Loucy (cell line): ENCODE data around the gene SIM2.
A peak's percentile ranks its signal among the peaks of the same experiment; 100 is the strongest.

Experiments used
- H2AFZ ChIP-seq: fragments of 200-600 bp; sonication (generic); 2 replicates; pipeline ENCODE4 v1.6.0; 2016; ENCODE audit warnings: antibody characterized with exemption, mild to moderate bottlenecking, low read length, moderate library complexity
- H3F3A ChIP-seq: fragments of 200-600 bp; 2 replicates; pipeline ENCODE4 v1.6.0; 2016; ENCODE audit warnings: antibody characterized with exemption, low read depth, mild to moderate bottlenecking
- H3K27me3 ChIP-seq: fragments of 200-600 bp; sonication (generic); 2 replicates; pipeline ENCODE4 v1.6.1; 2014; ENCODE audit warnings: low read length, mild to moderate bottlenecking; ENCODE audit not compliant: insufficient read depth, poor library complexity, severe bottlenecking
- H3K36me3 ChIP-seq: fragments of 200-600 bp; sonication (generic); 2 replicates; pipeline ENCODE4 v1.6.1; 2016; ENCODE audit warnings: low read length; ENCODE audit not compliant: insufficient read depth
- H3K4me1 ChIP-seq: fragments of 200-600 bp; sonication (generic); 2 replicates; pipeline ENCODE4 v1.5.1; 2014; ENCODE audit warnings: low read length, mild to moderate bottlenecking; ENCODE audit not compliant: insufficient read depth, poor library complexity, severe bottlenecking
- H3K4me2 ChIP-seq: fragments of 200-600 bp; sonication (generic); 2 replicates; pipeline ENCODE4 v1.6.0; 2014; ENCODE audit warnings: antibody characterized with exemption, low read length, low read depth, mild to moderate bottlenecking; ENCODE audit not compliant: poor library complexity, severe bottlenecking
- H3K4me3 ChIP-seq: fragments of 200-600 bp; sonication (generic); 2 replicates; pipeline ENCODE4 v1.5.1; 2014; ENCODE audit warnings: low read length, mild to moderate bottlenecking, mixed read lengths; ENCODE audit not compliant: poor library complexity, severe bottlenecking
- H3K79me2 ChIP-seq: fragments of 200-600 bp; sonication (generic); 2 replicates; pipeline ENCODE4 v1.6.1; 2014; ENCODE audit warnings: low read length; ENCODE audit not compliant: insufficient read depth
- H3K9ac ChIP-seq: fragments of 200-600 bp; sonication (generic); 2 replicates; pipeline ENCODE4 v1.6.0; 2014; ENCODE audit warnings: mild to moderate bottlenecking, low read depth, low read length, moderate library complexity; ENCODE audit not compliant: poor library complexity, severe bottlenecking
- H3K9me2 ChIP-seq: fragments of 200-600 bp; sonication (generic); replicated peaks from 2 replicates; pipeline ENCODE4 v1.6.1; 2016; ENCODE audit warnings: low read depth, low read length, mixed read lengths
- H3K9me3 ChIP-seq: fragments of 200-600 bp; sonication (generic); 2 replicates; pipeline ENCODE4 v1.6.1; 2014; ENCODE audit warnings: mild to moderate bottlenecking, antibody characterized with exemption, low read length, low read depth; ENCODE audit not compliant: insufficient read depth
- H4K20me1 ChIP-seq: fragments of 200-600 bp; sonication (generic); 2 replicates; pipeline ENCODE4 v1.6.0; 2014; ENCODE audit warnings: antibody characterized with exemption, low read length, mild to moderate bottlenecking; ENCODE audit not compliant: insufficient read depth, poor library complexity, severe bottlenecking
- CTCF ChIP-seq: fragments of 200-600 bp; sonication (generic); conservative IDR thresholded peaks from 2 replicates; pipeline ENCODE4 v1.5.1; 2014; ENCODE audit warnings: mild to moderate bottlenecking, antibody characterized with exemption, low read length
- EZH2phosphoT487 ChIP-seq: fragments of 200-600 bp; IDR thresholded peaks from 2 replicates; pipeline ENCODE4 v1.6.1; 2018; ENCODE audit warnings: antibody characterized with exemption, mild to moderate bottlenecking, moderate library complexity, borderline replicate concordance

The SIM2 gene

GRCh38 chr21:36769051-36769839 lies 70.3 kb downstream of the SIM2 start:
- H3K4me1 ChIP-seq: peaks cover 44% of the 10 kb centered on the region
- H4K20me1 ChIP-seq: no peaks in the 10 kb centered on the region
- no peaks in the 10 kb centered on the region for H3K9me2 ChIP-seq
- H3K9me3 ChIP-seq: no peaks in the 10 kb centered on the region
- no peaks in the 10 kb centered on the region; the same call in 1 of the 2 replicates for H3F3A ChIP-seq
- H3K36me3 ChIP-seq: no peaks in the 10 kb centered on the region
- H3K79me2 ChIP-seq: no peaks in the 10 kb centered on the region
- H3K4me2 ChIP-seq: peak overlapping the region; percentile 55
- H2AFZ ChIP-seq: peak overlapping the region; percentile 45
- TF ChIP-seq CTCF: no peak
- TF ChIP-seq EZH2phosphoT487: no peak
- peak overlapping the region; percentile 49 for H3K9ac ChIP-seq
- H3K4me3 ChIP-seq: peak overlapping the region; percentile 10
- no peaks in the 10 kb centered on the region for H3K27me3 ChIP-seq

GRCh38 chr21:36773117-36773516 lies 74.2 kb downstream of the SIM2 start:
- Histone ChIP-seq H3K36me3 (no peaks in the 10 kb centered on the region), H3K4me2 (peak overlapping the region; percentile 44), H3K27me3 (no peaks in the 10 kb centered on the region), H4K20me1 (no peaks in the 10 kb centered on the region), H3K79me2 (no peaks in the 10 kb centered on the region), H3K4me1 (peaks cover 64% of the 10 kb centered on the region), H3F3A (peaks cover 10% of the 10 kb centered on the region; the same call in 1 of the 2 replicates), H3K4me3 (no peak overlapping the region), H2AFZ (peak overlapping the region; percentile 67), H3K9ac (peak overlapping the region; percentile 50), H3K9me2 (no peaks in the 10 kb centered on the region), H3K9me3 (no peaks in the 10 kb centered on the region)
- TF ChIP-seq EZH2phosphoT487 (no peak), CTCF (no peak)

GRCh38 chr21:36773995-36774394 lies 75.1 kb downstream of the SIM2 start:
- H3K4me1 ChIP-seq: peaks cover 56% of the 10 kb centered on the region
- no peaks in the 10 kb centered on the region for H3K36me3 ChIP-seq
- no peaks in the 10 kb centered on the region for H3K9me2 ChIP-seq
- H3K4me2 ChIP-seq: peak overlapping the region; percentile 44
- no peaks in the 10 kb centered on the region for H3K9me3 ChIP-seq
- no peaks in the 10 kb centered on the region for H3K27me3 ChIP-seq
- no peaks in the 10 kb centered on the region for H4K20me1 ChIP-seq
- TF ChIP-seq CTCF: no peak
- peak overlapping the region; percentile 67 for H2AFZ ChIP-seq
- H3K4me3 ChIP-seq: no peak overlapping the region
- no peaks in the 10 kb centered on the region for H3K79me2 ChIP-seq
- H3K9ac ChIP-seq: peak overlapping the region; percentile 50
- peaks cover 10% of the 10 kb centered on the region; the same call in 1 of the 2 replicates for H3F3A ChIP-seq
